Measurements from ENCODE around the gene NPDC1.

NPDC1 gene

DNA sequence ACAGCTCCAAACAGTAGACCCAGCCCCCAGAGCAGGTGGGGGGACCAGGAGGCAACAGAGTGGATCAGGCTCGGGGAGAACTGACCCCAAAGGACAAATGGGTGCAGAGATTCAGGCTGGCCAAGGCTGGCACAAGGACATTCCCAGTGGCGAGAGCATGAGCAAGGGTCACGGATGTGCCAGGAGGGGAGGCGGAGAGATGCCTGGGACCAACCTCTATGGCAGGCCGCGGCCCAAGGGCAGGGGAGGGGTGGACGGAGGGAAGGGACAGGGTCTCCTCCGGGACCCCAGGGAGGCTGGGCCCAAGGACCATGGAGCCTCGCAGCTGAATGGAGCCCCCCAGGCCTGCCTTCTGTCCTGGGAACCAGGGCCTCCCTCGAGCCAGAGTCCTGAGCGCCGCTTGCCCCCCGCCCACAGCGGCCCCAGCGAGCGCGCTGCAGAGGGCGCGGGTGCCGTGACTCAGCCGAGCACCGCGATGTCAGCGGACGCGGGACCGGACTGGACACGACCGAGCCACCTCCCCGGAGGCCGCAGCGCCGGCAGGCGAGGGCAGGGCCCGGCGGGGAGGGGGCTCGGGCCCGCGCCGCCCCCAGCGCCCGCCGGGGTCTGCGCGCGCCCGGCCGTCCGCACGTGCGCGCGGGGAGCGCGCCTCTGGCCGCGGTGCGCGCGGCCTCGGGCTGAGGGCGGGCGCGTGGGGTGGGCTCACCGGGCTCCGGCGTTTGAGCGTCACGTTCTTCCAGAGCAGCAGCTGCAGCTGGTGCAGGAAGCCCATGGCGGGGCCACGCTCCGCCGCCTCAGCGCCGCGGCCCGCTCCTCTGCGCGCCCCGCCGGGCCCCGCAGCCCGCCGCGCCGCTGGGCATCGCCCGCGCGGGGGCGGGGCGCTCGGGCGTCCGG lies 18.4 kb downstream of the NPDC1 start, which contains the start of gene ABCA2:
TSS of gene ABCA2 (minus strand) at position 869 of the 894 bp plus-strand sequence. CDS start at position 772, 97 bp downstream.
- 15% methylated on average over 25 of the region's 95 CpGs for WGBS

DNA sequence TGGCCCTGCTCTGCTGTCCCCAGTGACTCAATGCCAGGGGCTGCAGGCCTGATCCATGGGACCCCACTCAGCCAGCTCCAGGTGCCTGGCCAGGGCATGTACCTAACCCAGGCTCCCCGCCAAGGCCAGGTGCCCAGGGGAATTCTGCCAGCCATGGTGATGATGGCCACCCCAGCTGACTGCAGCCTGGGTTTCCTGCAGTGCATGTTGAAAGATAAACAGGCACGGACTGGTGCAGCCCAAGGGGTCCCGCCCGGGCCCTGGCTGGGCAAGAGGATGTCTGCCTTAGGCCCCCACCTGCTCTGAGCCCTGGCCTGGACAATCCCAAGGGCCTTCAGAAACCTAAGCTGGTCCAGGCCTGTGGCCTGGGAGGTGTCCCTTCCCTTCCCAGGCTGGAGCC lies 19.1 kb downstream of the NPDC1 start:
- no peak overlapping the region for H2BK12ac ChIP-seq (ENCODE audit: low read length in 2 of 2)
- peaks cover 40% of the 10 kb centered on the region for H3K4me1 ChIP-seq (ENCODE audit: control insufficient read depth, insufficient read depth, low read depth, low read length)
- no peak overlapping the region for H2BK120ac ChIP-seq (ENCODE audit: low read depth, low read length)
- H3K4me3 ChIP-seq (ENCODE audit: insufficient read depth in 1 of 2, low read depth in 1 of 2, low read length in 2 of 2) = peak overlapping the region in 1 of 2 experiments; percentile 77
- H3K36me3 ChIP-seq (ENCODE audit: control insufficient read depth in 1 of 2, insufficient read depth in 2 of 2, low read depth in 1 of 2, low read length in 2 of 2) = peaks cover 0 to 8% of the 10 kb centered on the region in 2 experiments
- H3K79me1 ChIP-seq (replicated peaks; ENCODE audit: low read length, poor library complexity, severe bottlenecking) = no peaks in the 10 kb centered on the region
- H3K18ac ChIP-seq (ENCODE audit: low read depth in 1 of 2, low read length in 2 of 2) = no peak overlapping the region
- no peak overlapping the region for H2BK5ac ChIP-seq (ENCODE audit: low read depth, low read length, poor library complexity, severe bottlenecking)
- H2AFZ ChIP-seq (ENCODE audit: low read depth, low read length) = no peak overlapping the region
- H3K9me3 ChIP-seq (ENCODE audit: control insufficient read depth, low read length) = no peaks in the 10 kb centered on the region
- H3K4me2 ChIP-seq (ENCODE audit: low read length, poor library complexity, severe bottlenecking) = no peak overlapping the region
- no peak overlapping the region for H3K14ac ChIP-seq (ENCODE audit: low read length in 2 of 2)
- no peak overlapping the region for H3K27ac ChIP-seq (ENCODE audit: low read length, poor library complexity, severe bottlenecking)
- H3K23ac ChIP-seq (ENCODE audit: low read length in 2 of 2) = no peak overlapping the region
- no peak overlapping the region for H2AK5ac ChIP-seq (ENCODE audit: low read length, severe bottlenecking)
- no peak overlapping the region for H3K9ac ChIP-seq (ENCODE audit: low read length)
- DNase-seq = no peak
- H3K27me3 ChIP-seq (ENCODE audit: control insufficient read depth in 1 of 2, insufficient read depth in 1 of 2, low read length in 2 of 2) = peaks cover 0 to 4% of the 10 kb centered on the region in 2 experiments
- 85% methylated on average over 4 of the region's 4 CpGs for WGBS
- H4K8ac ChIP-seq (ENCODE audit: low read length) = no peak overlapping the region
- no peak overlapping the region for H4K91ac ChIP-seq (ENCODE audit: low read length)
- no peak overlapping the region for H3K4ac ChIP-seq (ENCODE audit: low read depth in 1 of 2, low read length in 2 of 2)
- no peak overlapping the region for H2BK15ac ChIP-seq (ENCODE audit: low read depth, poor library complexity, severe bottlenecking)

More for the DNA sequence above, 18.4 kb downstream of the NPDC1 start, which contains the start of gene ABCA2:
- H2AK5ac ChIP-seq (ENCODE audit: low read length, severe bottlenecking) = no peak within 1 kb of the TSS
- peak within 1 kb of the TSS; percentile 59 for H2BK120ac ChIP-seq (ENCODE audit: low read depth, low read length)
- H3K9ac ChIP-seq (ENCODE audit: low read length) = peak within 1 kb of the TSS; percentile 70
- peak within 1 kb of the TSS in 1 of 2 experiments; percentile 16 for H3K23ac ChIP-seq (ENCODE audit: low read length in 2 of 2)
- peak within 1 kb of the TSS; percentile 87 for H3K4me2 ChIP-seq (ENCODE audit: low read length, poor library complexity, severe bottlenecking)
- H3K14ac ChIP-seq (ENCODE audit: low read length in 2 of 2) = peak within 1 kb of the TSS in 1 of 2 experiments; percentile 56
- peak; percentile 45 for DNase-seq
- H2AFZ ChIP-seq (ENCODE audit: low read depth, low read length) = peak within 1 kb of the TSS; percentile 42
- peak within 1 kb of the TSS; percentile 55 to 77 for H3K4me3 ChIP-seq (ENCODE audit: insufficient read depth in 1 of 2, low read depth in 1 of 2, low read length in 2 of 2)
- H3K27ac ChIP-seq (ENCODE audit: low read length, poor library complexity, severe bottlenecking) = no peak within 1 kb of the TSS
- H3K27me3 ChIP-seq (ENCODE audit: control insufficient read depth in 1 of 2, insufficient read depth in 1 of 2, low read length in 2 of 2) = peaks cover under 1 to 4% of the 10 kb centered on the region in 2 experiments
- H2BK15ac ChIP-seq (ENCODE audit: low read depth, poor library complexity, severe bottlenecking) = peak within 1 kb of the TSS; percentile 71
- H2BK12ac ChIP-seq (ENCODE audit: low read length in 2 of 2) = peak within 1 kb of the TSS in 1 of 2 experiments; percentile 25
- no peak within 1 kb of the TSS for H2BK5ac ChIP-seq (ENCODE audit: low read depth, low read length, poor library complexity, severe bottlenecking)
- H3K36me3 ChIP-seq (ENCODE audit: control insufficient read depth in 1 of 2, insufficient read depth in 2 of 2, low read depth in 1 of 2, low read length in 2 of 2) = peaks cover 0 to 2% of the 10 kb centered on the region in 2 experiments
- no peaks in the 10 kb centered on the region for H3K9me3 ChIP-seq (ENCODE audit: control insufficient read depth, low read length)
- no peaks in the 10 kb centered on the region for H3K79me1 ChIP-seq (replicated peaks; ENCODE audit: low read length, poor library complexity, severe bottlenecking)
- peak within 1 kb of the TSS; percentile 76 for H4K91ac ChIP-seq (ENCODE audit: low read length)
- peak within 1 kb of the TSS; percentile 56 to 86 for H3K18ac ChIP-seq (ENCODE audit: low read depth in 1 of 2, low read length in 2 of 2)
- H3K4me1 ChIP-seq (ENCODE audit: control insufficient read depth, insufficient read depth, low read depth, low read length) = peaks cover 40% of the 10 kb centered on the region
- H4K8ac ChIP-seq (ENCODE audit: low read length) = peak within 1 kb of the TSS; percentile 42
- no peak within 1 kb of the TSS for H3K4ac ChIP-seq (ENCODE audit: low read depth in 1 of 2, low read length in 2 of 2)

DNA sequence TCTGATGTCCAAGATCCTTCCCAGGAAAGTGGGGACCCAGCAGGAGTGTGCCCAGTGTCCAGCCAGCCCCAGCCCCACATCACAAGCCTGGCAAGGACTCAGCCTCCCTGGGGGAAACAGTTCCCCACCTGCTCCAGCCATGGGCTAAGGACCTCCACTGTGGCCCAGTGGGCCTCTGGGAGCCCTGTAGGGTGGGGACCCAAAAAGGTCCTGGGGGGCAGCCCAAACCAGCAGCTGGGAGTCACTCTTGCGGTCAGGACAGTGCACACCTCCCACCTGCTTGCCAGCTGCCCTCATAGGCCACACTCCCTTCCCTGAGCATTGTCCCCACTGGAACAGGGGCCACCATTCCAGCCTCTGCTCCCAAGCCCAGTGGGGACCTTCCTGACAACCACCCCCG lies 19.6 kb downstream of the NPDC1 start:
- Histone ChIP-seq H3K4me1 (ENCODE audit: control insufficient read depth, insufficient read depth, low read depth, low read length) (peaks cover 40% of the 10 kb centered on the region), H2BK120ac (ENCODE audit: low read depth, low read length) (no peak overlapping the region), H3K14ac (ENCODE audit: low read length in 2 of 2) (no peak overlapping the region), H2BK12ac (ENCODE audit: low read length in 2 of 2) (no peak overlapping the region), H3K79me1 (replicated peaks; ENCODE audit: low read length, poor library complexity, severe bottlenecking) (no peaks in the 10 kb centered on the region), H2AFZ (ENCODE audit: low read depth, low read length) (no peak overlapping the region), H2BK5ac (ENCODE audit: low read depth, low read length, poor library complexity, severe bottlenecking) (no peak overlapping the region), H3K36me3 (ENCODE audit: control insufficient read depth in 1 of 2, insufficient read depth in 2 of 2, low read depth in 1 of 2, low read length in 2 of 2) (peaks cover 0 to 8% of the 10 kb centered on the region in 2 experiments), H3K27ac (ENCODE audit: low read length, poor library complexity, severe bottlenecking) (no peak overlapping the region), H3K23ac (ENCODE audit: low read length in 2 of 2) (no peak overlapping the region), H3K18ac (ENCODE audit: low read depth in 1 of 2, low read length in 2 of 2) (no peak overlapping the region), H4K91ac (ENCODE audit: low read length) (no peak overlapping the region), H3K4ac (ENCODE audit: low read depth in 1 of 2, low read length in 2 of 2) (no peak overlapping the region), H3K4me2 (ENCODE audit: low read length, poor library complexity, severe bottlenecking) (no peak overlapping the region), H4K8ac (ENCODE audit: low read length) (no peak overlapping the region), H3K4me3 (ENCODE audit: insufficient read depth in 1 of 2, low read depth in 1 of 2, low read length in 2 of 2) (no peak overlapping the region), H3K9me3 (ENCODE audit: control insufficient read depth, low read length) (no peaks in the 10 kb centered on the region), H2BK15ac (ENCODE audit: low read depth, poor library complexity, severe bottlenecking) (no peak overlapping the region), H3K27me3 (ENCODE audit: control insufficient read depth in 1 of 2, insufficient read depth in 1 of 2, low read length in 2 of 2) (peaks cover 0 to 4% of the 10 kb centered on the region in 2 experiments), H2AK5ac (ENCODE audit: low read length, severe bottlenecking) (no peak overlapping the region), H3K9ac (ENCODE audit: low read length) (no peak overlapping the region)
- WGBS = 100% methylated on average over 2 of the region's 2 CpGs
- no peak for DNase-seq

DNA sequence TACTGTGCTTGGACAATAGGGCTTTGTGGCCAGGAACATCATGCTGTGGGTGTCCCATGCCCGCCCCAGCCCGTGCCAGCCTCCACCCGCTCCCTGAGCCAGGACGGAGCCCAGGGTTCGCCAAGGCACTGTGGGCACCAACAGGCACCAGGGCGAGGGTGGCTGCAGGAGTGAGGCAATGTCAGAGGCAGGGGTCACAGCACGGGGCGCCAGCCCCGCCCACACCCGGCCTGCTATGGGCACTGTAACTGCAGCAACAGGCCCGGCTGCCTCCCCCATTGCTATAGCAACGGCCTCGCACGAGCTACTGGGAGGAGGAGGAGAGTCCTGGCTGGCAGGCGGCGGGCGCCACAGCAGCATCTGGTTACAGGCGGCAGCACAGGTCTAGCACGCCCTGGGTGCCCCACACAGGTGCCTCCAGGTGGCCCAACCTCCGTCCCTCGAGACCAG lies 20.4 kb downstream of the NPDC1 start:
- no peak overlapping the region for H4K91ac ChIP-seq (ENCODE audit: low read length)
- peaks cover 0 to 10% of the 10 kb centered on the region in 2 experiments for H3K36me3 ChIP-seq (ENCODE audit: control insufficient read depth in 1 of 2, insufficient read depth in 2 of 2, low read depth in 1 of 2, low read length in 2 of 2)
- no peak overlapping the region for H2BK12ac ChIP-seq (ENCODE audit: low read length in 2 of 2)
- no peak overlapping the region for H3K18ac ChIP-seq (ENCODE audit: low read depth in 1 of 2, low read length in 2 of 2)
- no peak overlapping the region for H2AFZ ChIP-seq (ENCODE audit: low read depth, low read length)
- H3K79me1 ChIP-seq (replicated peaks; ENCODE audit: low read length, poor library complexity, severe bottlenecking) = no peaks in the 10 kb centered on the region
- H3K23ac ChIP-seq (ENCODE audit: low read length in 2 of 2) = no peak overlapping the region
- H3K4me2 ChIP-seq (ENCODE audit: low read length, poor library complexity, severe bottlenecking) = no peak overlapping the region
- H2BK15ac ChIP-seq (ENCODE audit: low read depth, poor library complexity, severe bottlenecking) = no peak overlapping the region
- DNase-seq = no peak
- H3K27ac ChIP-seq (ENCODE audit: low read length, poor library complexity, severe bottlenecking) = no peak overlapping the region
- H3K27me3 ChIP-seq (ENCODE audit: control insufficient read depth in 1 of 2, insufficient read depth in 1 of 2, low read length in 2 of 2) = peaks cover 0 to 4% of the 10 kb centered on the region in 2 experiments
- H4K8ac ChIP-seq (ENCODE audit: low read length) = no peak overlapping the region
- 87% methylated on average over 19 of the region's 21 CpGs for WGBS
- H2BK120ac ChIP-seq (ENCODE audit: low read depth, low read length) = no peak overlapping the region
- H3K4ac ChIP-seq (ENCODE audit: low read depth in 1 of 2, low read length in 2 of 2) = no peak overlapping the region
- H2AK5ac ChIP-seq (ENCODE audit: low read length, severe bottlenecking) = no peak overlapping the region
- H3K9me3 ChIP-seq (ENCODE audit: control insufficient read depth, low read length) = no peaks in the 10 kb centered on the region
- H3K4me1 ChIP-seq (ENCODE audit: control insufficient read depth, insufficient read depth, low read depth, low read length) = peaks cover 40% of the 10 kb centered on the region
- H3K4me3 ChIP-seq (ENCODE audit: insufficient read depth in 1 of 2, low read depth in 1 of 2, low read length in 2 of 2) = no peak overlapping the region
- H3K14ac ChIP-seq (ENCODE audit: low read length in 2 of 2) = no peak overlapping the region
- H3K9ac ChIP-seq (ENCODE audit: low read length) = no peak overlapping the region
- no peak overlapping the region for H2BK5ac ChIP-seq (ENCODE audit: low read depth, low read length, poor library complexity, severe bottlenecking)

Measured in mesenchymal stem cell (in vitro differentiated cells and primary cell).